Measurements from ENCODE around the gene AIG1.

- no peak for TF ChIP-seq CTCF (IDR thresholded peaks at IDR 0.05)
- no peak for TF ChIP-seq POLR2A (IDR thresholded peaks at IDR 0.05)
Measured at GRCh38 chr6:143187238-143187923, 126.7 kb downstream of the AIG1 start.

Measured in body of pancreas (tissue), 4 donors.